Heart right ventricle (tissue), 16 donors: ENCODE results near the gene TMEM183A. TPM values are rescaled to one million over a fixed set of nuclear protein-coding genes. Genes with fewer than 3 reads are reported as not detected.

Experiments used
- ATAC-seq, 8 donors: fragments of 200-7000 bp; cut with Tn5 transposase; one replicate each; pipeline ENCODE4 v1.9.1; 2020; ENCODE audit warnings: mild to moderate bottlenecking in 8 of 8, moderate library complexity in 8 of 8, moderate number of reproducible peaks in 1 of 8
- DNase-seq, 2 donors: peaks; one replicate each; pipeline ENCODE4 v3.0.0-alpha.2; 2020
- H3K27ac ChIP-seq, 10 donors: fragments of 200-600 bp; sonication (generic) in 2 of 10; one replicate each; pipeline versions ENCODE4 v1.5.0 to v1.8.0; 2020 to 2022; ENCODE audit warnings: mild to moderate bottlenecking in 3 of 10
- H3K27me3 ChIP-seq, 7 donors: fragments of 200-600 bp; one replicate each; pipeline ENCODE4 v1.8.0; 2021 to 2022; ENCODE audit warnings: mild to moderate bottlenecking in 2 of 7
- H3K36me3 ChIP-seq, 9 donors: fragments of 200-600 bp; sonication (generic) in 1 of 9; one replicate each; pipeline versions ENCODE4 v1.5.0 to v1.8.0; 2020 to 2022; ENCODE audit warnings: mild to moderate bottlenecking in 2 of 9
- H3K4me1 ChIP-seq, 9 donors: fragments of 200-600 bp; sonication (generic) in 1 of 9; one replicate each; pipeline versions ENCODE4 v1.5.0 to v1.8.0; 2020 to 2022; ENCODE audit warnings: mild to moderate bottlenecking in 4 of 9
- H3K4me3 ChIP-seq, 10 donors: fragments of 200-600 bp; sonication (generic) in 2 of 10; one replicate each; pipeline versions ENCODE4 v1.5.0 to v1.8.0; 2020 to 2022; ENCODE audit warnings: mild to moderate bottlenecking in 7 of 10, moderate library complexity in 2 of 10
- H3K9me3 ChIP-seq, 11 donors: fragments of 200-600 bp in 10 of 11; sonication (generic) in 2 of 11; one replicate each; pipeline versions ENCODE4 v1.5.0 to v1.8.0; 2013 to 2022; ENCODE audit warnings: mild to moderate bottlenecking in 2 of 11, control low read depth in 1 of 11, moderate library complexity in 1 of 11
- WGBS, 2 donors: extraction: QIAGEN DNeasy Blood & Tissue Kit; methylation state at CpG; one replicate each; pipeline ENCODE4 v1.1.7; 2013; ENCODE audit warnings: inconsistent platforms in 1 of 2; 5-methylcytosine and 5-hydroxymethylcytosine counted together
- intact Hi-C, 10 donors: fragments of 100-400 bp; cut with DNase I; formaldehyde crosslinking; loops; one replicate each; pipeline versions ENCODE4 v1.11.1 to v1.14.2; 2022
- polyA plus RNA-seq, 2 donors: library from polyadenylated mRNA; stranded (reverse); fragments of 200-250 nt; gene quantifications; one replicate each; pipeline ENCODE4 v1.2.3, GENCODE V29; 2013
- total RNA-seq, 10 donors: library from RNA; stranded (reverse); fragmentation: NEBNext Ultra II Directional in 3 of 10; extraction: Animal tissue kit (Norgen Biotek cat#: 25700) in 3 of 10; gene quantifications; one replicate each; pipeline versions ENCODE4 v1.2.1 to v1.2.4, GENCODE V29; 2021 to 2023
- TF ChIP-seq, protein P1 (sequence below), 9 donors: fragments of 200-600 bp; sonication (generic) in 2 of 9; IDR thresholded peaks; one replicate each; pipeline versions ENCODE4 v1.5.0 to v1.8.0; 2021 to 2022; ENCODE audit warnings: antibody characterized with exemption in 9 of 9, mild to moderate bottlenecking in 5 of 9, moderate library complexity in 1 of 9
- donor health status: Arrhythmogenic right ventricular cardiomyopathy.
- donor health status: ischemic (EF 13 %, LVEDD 7.1; RV severe dilation, severe dysfunction).
- donor health status: healthy with polysubstance abuse.
- donor health status: DM: no; HTN: yes; CAD: no.
- donor health status: DM: no; HTN: no; CAD: no.
- donor health status: ischemic (EF 25% LVEDD 6.9; RV normal size, moderate dysfunction).
- donor health status: ischemic (EF 25% LVEDD 5.7; RV mildly dilated, moderate dysfunction).
- donor health status: healthy.
- donor health status: DM: yes; HTN: yes; CAD: no.
- donor health status: Ischemic cardiomyopathy.
- donor health status: ischemic (EF 35%, LVEDD 5.7; RV mildly dilated, moderate dysfunction).
- donor health status: nonischemic (EF 11% LVEDD 7.7; RV severe dilation, severe dysfunction).
- donor health status: DM: yes; HTN: yes; CAD: no.
- donor health status: PGD.
- donor health status: ischemic (EF 29% LVEDD 5.4; RV normal size, mild dysfunction).
- donor health status: nonischemic (EF 23%, LVEDD 6.1; RV moderate dilation, normal function).

The TMEM183A gene
- total and polyA plus RNA-seq, 12 donors, result 11.5 to 38.1 (median 21.1) TPM

DNA sequence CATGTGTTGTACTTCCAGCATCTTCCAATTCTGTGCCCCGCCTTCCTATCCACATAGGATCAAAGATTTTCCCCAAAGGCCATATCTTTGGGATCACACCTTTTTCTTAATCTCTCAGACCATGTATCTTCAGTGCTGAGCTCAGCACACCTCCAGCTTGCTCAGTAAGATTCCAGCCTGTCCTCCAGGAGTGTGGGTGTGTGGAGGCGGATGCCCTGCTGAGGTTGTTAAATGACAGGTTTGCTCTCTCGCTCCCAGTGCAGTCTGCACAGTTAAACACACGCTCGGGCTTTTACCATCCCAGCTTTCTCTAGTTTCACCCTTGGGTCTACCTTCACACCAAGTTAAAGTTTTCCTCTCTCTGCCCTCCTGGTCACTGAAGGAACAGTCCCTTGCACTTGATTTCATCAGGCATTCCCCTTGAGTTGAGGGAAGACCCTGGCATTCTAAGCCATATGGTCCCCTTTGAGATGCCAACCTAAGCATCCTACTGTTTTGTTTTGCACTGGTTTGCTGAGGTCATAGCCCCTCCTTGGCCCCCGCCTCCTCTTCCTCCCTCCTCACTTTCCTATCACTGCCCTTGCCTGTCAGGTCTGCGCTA lies 64.9 kb downstream of the TMEM183A start:
- H3K36me3 ChIP-seq, result peaks cover 0 to 9% (median 0%) of the 10 kb centered on the region in 9 donors
- TF ChIP-seq, protein P1, sequence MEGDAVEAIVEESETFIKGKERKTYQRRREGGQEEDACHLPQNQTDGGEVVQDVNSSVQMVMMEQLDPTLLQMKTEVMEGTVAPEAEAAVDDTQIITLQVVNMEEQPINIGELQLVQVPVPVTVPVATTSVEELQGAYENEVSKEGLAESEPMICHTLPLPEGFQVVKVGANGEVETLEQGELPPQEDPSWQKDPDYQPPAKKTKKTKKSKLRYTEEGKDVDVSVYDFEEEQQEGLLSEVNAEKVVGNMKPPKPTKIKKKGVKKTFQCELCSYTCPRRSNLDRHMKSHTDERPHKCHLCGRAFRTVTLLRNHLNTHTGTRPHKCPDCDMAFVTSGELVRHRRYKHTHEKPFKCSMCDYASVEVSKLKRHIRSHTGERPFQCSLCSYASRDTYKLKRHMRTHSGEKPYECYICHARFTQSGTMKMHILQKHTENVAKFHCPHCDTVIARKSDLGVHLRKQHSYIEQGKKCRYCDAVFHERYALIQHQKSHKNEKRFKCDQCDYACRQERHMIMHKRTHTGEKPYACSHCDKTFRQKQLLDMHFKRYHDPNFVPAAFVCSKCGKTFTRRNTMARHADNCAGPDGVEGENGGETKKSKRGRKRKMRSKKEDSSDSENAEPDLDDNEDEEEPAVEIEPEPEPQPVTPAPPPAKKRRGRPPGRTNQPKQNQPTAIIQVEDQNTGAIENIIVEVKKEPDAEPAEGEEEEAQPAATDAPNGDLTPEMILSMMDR (IDR thresholded peaks at IDR 0.05), result no peak
- intact Hi-C loops, result no loop called here
- H3K27ac ChIP-seq, result no peak overlapping the region
- no peaks in the 10 kb centered on the region for H3K9me3 ChIP-seq
- H3K4me3 ChIP-seq, result no peak overlapping the region
- 91 to 95% methylated on average over 7 of the region's 7 CpGs for WGBS, 2 donors
- ATAC-seq (no peak), DNase-seq (no peak)
- H3K27me3 ChIP-seq, result peaks cover 0 to 35% (median 15%) of the 10 kb centered on the region in 7 donors
- peaks cover 19 to 87% (median 48%) of the 10 kb centered on the region in 9 donors for H3K4me1 ChIP-seq

DNA sequence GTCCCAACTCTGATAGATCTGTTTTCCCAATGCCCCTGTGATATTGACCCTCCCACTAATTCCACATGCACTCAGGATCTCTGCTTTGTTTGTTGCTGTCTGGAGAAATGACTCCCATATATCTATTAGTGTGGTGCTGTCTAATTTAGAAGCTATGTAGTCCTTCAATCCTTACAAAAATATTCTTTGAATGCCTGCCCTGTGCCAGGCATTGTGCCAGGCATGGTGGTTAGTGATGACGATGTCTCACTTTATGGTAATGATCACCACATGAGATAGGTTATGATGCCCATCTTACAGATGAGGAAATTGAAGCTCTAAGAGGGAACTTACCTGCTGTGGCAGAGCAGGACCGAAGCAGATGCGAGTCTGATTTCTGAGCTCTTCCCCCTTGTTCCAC lies 65.7 kb downstream of the TMEM183A start:
- DNase-seq (no peak), ATAC-seq (peak in 1 of 8 donors; percentile 13)
- no peak overlapping the region for H3K27ac ChIP-seq
- TF ChIP-seq, protein P1 (IDR thresholded peaks at IDR 0.05), result no peak
- H3K36me3 ChIP-seq, result peaks cover 0 to 9% (median 0%) of the 10 kb centered on the region in 9 donors
- WGBS, 2 donors, result 81 to 82% methylated on average over 3 of the region's 3 CpGs
- intact Hi-C loops, result no loop called here
- no peak overlapping the region for H3K4me3 ChIP-seq
- no peaks in the 10 kb centered on the region for H3K9me3 ChIP-seq
- peaks cover 18 to 79% (median 42%) of the 10 kb centered on the region in 9 donors for H3K4me1 ChIP-seq
- H3K27me3 ChIP-seq, result peaks cover 0 to 39% (median 15%) of the 10 kb centered on the region in 7 donors

DNA sequence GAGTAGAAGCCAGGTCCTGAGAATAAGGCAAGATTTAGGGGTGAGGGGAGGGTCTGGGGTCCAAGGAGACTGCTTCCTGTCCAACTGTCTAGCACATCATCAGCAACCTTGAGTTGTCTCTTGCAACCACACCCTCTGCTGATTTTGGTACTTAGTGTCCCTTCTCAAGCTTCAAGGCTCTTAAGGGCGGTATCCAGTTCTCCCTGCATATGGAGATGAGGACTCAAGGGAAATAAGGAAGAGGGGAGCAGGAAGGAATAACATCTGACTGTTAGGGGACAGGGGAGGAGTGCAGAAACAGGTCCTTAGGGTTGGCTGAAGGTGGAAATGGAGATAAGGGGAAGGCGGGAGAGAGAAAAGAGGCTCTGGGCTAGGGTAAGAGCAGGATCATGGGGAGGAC lies 66.3 kb downstream of the TMEM183A start:
- intact Hi-C loops, result no loop called here
- Histone ChIP-seq H3K27me3 (peaks cover 0 to 39% (median 15%) of the 10 kb centered on the region in 7 donors), H3K4me1 (peaks cover 12 to 74% (median 37%) of the 10 kb centered on the region in 9 donors), H3K27ac (no peak overlapping the region), H3K36me3 (peaks cover 0 to 9% (median 0%) of the 10 kb centered on the region in 9 donors), H3K9me3 (no peaks in the 10 kb centered on the region), H3K4me3 (no peak overlapping the region)
- 93 to 94% methylated on average over 2 of the region's 2 CpGs for WGBS, 2 donors
- TF ChIP-seq, protein P1 (IDR thresholded peaks at IDR 0.05), result no peak
- DNase-seq, result no peak
- ATAC-seq, result no peak

Other genes with a start within 250 kb of the TMEM183A start
- 10 to 100 TPM; 10.7 to 18.5 (median 15.0) TPM for gene KDM5B, start 199.0 kb upstream of the TMEM183A start, total RNA-seq
- 1 to 10 TPM; 4.9 to 7.0 TPM for gene KDM5B, start 199.0 kb upstream of the TMEM183A start, polyA plus RNA-seq
- 1 to 10 TPM in 3 of 10 donors, under 1 TPM in 6, not detected in 1; 0.41 to 1.3 (median 0.81) TPM for gene PCAT6, start 196.4 kb upstream of the TMEM183A start, total RNA-seq
- 1 to 10 TPM in 1 of 2 donors, under 1 TPM in 1; 0.61 to 2.3 TPM for gene PCAT6, start 196.4 kb upstream of the TMEM183A start, polyA plus RNA-seq
- gene RABIF, start 118.2 kb upstream of the TMEM183A start, total RNA-seq, result 1 to 10 TPM; 3.2 to 6.0 (median 4.8) TPM
- 1 to 10 TPM; 2.0 to 8.1 TPM for gene RABIF, start 118.2 kb upstream of the TMEM183A start, polyA plus RNA-seq
- 10 to 100 TPM; 15.1 to 31.5 (median 22.7) TPM for gene KLHL12, start 80.1 kb upstream of the TMEM183A start, total RNA-seq
- 10 to 100 TPM in 1 of 2 donors, 1 to 10 TPM in 1; 9.8 to 10.6 TPM for gene KLHL12, start 80.1 kb upstream of the TMEM183A start, polyA plus RNA-seq
- 100 to 1,000 TPM in 3 of 10 donors, 10 to 100 TPM in 7; 79.7 to 117 (median 95.0) TPM for gene ADIPOR1, start 49.1 kb upstream of the TMEM183A start, total RNA-seq
- gene ADIPOR1, start 49.1 kb upstream of the TMEM183A start, polyA plus RNA-seq, result 100 to 1,000 TPM in 1 of 2 donors, 10 to 100 TPM in 1; 56.3 to 116 TPM
- 100 to 1,000 TPM in 9 of 10 donors, 10 to 100 TPM in 1; 93.2 to 333 (median 223) TPM for gene CYB5R1, start 40.1 kb upstream of the TMEM183A start, total RNA-seq
- 100 to 1,000 TPM; 119 to 263 TPM for gene CYB5R1, start 40.1 kb upstream of the TMEM183A start, polyA plus RNA-seq
- 10 to 100 TPM in 9 of 10 donors, 1 to 10 TPM in 1; 9.5 to 60.6 (median 35.2) TPM for gene PPFIA4, start 19.1 kb downstream of the TMEM183A start, total RNA-seq
- gene PPFIA4, start 19.1 kb downstream of the TMEM183A start, polyA plus RNA-seq, result 10 to 100 TPM in 1 of 2 donors, 1 to 10 TPM in 1; 8.1 to 28.5 TPM
- gene MYOG, start 78.6 kb downstream of the TMEM183A start, total RNA-seq, result not detected
- gene MYOG, start 78.6 kb downstream of the TMEM183A start, polyA plus RNA-seq, result under 1 TPM in 1 of 2 donors, not detected in 1; 0.06 TPM
- 10 to 100 TPM in 4 of 10 donors, 1 to 10 TPM in 6; 5.1 to 12.2 (median 9.3) TPM for gene ADORA1, start 120.4 kb downstream of the TMEM183A start, total RNA-seq
- 1 to 10 TPM; 1.8 to 8.3 TPM for gene ADORA1, start 120.4 kb downstream of the TMEM183A start, polyA plus RNA-seq
- gene MYBPH, start 168.5 kb downstream of the TMEM183A start, total RNA-seq, result not detected
- not detected for gene MYBPH, start 168.5 kb downstream of the TMEM183A start, polyA plus RNA-seq
- 10 to 100 TPM in 1 of 10 donors, 1 to 10 TPM in 3, under 1 TPM in 5, not detected in 1; 0.15 to 11.0 (median 0.42) TPM for gene CHI3L1, start 179.3 kb downstream of the TMEM183A start, total RNA-seq
- 10 to 100 TPM in 1 of 2 donors, 1 to 10 TPM in 1; 2.2 to 14.3 TPM for gene CHI3L1, start 179.3 kb downstream of the TMEM183A start, polyA plus RNA-seq
- gene CHIT1, start 222.3 kb downstream of the TMEM183A start, total RNA-seq, result 1 to 10 TPM in 1 of 10 donors, under 1 TPM in 5, not detected in 4; 0.05 to 1.3 (median 0.28) TPM
- gene CHIT1, start 222.3 kb downstream of the TMEM183A start, polyA plus RNA-seq, result not detected